Measurements from ENCODE around the gene EXOSC1.
A peak's percentile ranks its signal among the peaks of the same experiment; 100 is the strongest.
"Not testable (repeated sequence)": the region's sequence is repeated elsewhere in the genome, so short reads cannot be mapped to it uniquely, and the experiment has no call there.

The EXOSC1 gene

GRCh38 chr10:97445722-97446639 is at the start of gene EXOSC1, which contains the start of gene ZDHHC16:
Gene EXOSC1 (minus strand): TSS chr10:97446006. CDS start chr10:97445985, 21 bp downstream.
Gene ZDHHC16 (plus strand): TSS chr10:97446175. CDS start chr10:97451676, 5,501 bp downstream.
- peak within 1 kb of the TSS; percentile 89 for H3K27ac Mint-ChIP-seq
- no peaks in the 10 kb centered on the region for H3K9me3 Mint-ChIP-seq
- peaks cover 59% of the 10 kb centered on the region for H3K4me1 Mint-ChIP-seq (ENCODE audit: low read depth)
- H3K27me3 Mint-ChIP-seq: no peaks in the 10 kb centered on the region
- peak; percentile 91 for DNase-seq
- peaks cover 68% of the 10 kb centered on the region for H3K36me3 Mint-ChIP-seq (ENCODE audit: low read depth)
- H3K4me3 Mint-ChIP-seq: peak within 1 kb of the TSS; percentile 99

DNA sequence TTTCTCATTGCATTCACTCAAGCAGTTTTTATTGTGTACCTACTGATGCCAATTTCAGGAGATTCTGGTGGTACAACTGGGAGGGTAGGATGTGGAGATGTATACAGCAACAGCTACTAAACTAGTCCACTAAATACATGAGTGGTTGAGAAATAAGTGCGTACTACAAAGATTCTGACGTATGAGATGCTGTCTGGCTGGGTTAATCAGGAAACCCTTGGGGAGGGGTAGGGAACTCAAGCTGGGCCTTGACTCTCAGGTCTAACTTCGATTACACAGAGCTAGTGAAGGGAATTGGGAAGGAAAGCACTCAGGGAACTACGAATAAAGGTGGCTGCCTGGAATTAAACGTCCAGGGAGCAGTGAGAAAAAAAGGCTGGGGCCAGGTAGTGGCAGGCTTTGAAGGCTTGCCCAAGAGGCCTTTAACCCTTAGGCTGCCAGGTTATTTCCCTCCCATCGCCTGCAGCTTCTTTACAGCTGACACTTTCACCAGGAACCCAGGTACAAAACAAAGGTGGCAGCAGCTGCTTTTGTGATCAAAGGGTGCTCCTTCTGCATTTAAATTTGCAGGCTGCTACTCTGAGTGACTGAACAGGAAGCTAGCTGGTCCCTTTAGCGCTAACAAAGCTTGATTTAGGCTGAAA is 49.2 kb upstream of the EXOSC1 start:
- Mint-ChIP-seq H3K4me3 (peak overlapping the region; percentile 59), H3K9me3 (no peaks in the 10 kb centered on the region), H3K27me3 (peaks cover 4% of the 10 kb centered on the region), H3K4me1 (ENCODE audit: low read depth) (peaks cover 60% of the 10 kb centered on the region), H3K27ac (peak overlapping the region; percentile 76), H3K36me3 (ENCODE audit: low read depth) (peaks cover 58% of the 10 kb centered on the region)
- no peak for DNase-seq

DNA sequence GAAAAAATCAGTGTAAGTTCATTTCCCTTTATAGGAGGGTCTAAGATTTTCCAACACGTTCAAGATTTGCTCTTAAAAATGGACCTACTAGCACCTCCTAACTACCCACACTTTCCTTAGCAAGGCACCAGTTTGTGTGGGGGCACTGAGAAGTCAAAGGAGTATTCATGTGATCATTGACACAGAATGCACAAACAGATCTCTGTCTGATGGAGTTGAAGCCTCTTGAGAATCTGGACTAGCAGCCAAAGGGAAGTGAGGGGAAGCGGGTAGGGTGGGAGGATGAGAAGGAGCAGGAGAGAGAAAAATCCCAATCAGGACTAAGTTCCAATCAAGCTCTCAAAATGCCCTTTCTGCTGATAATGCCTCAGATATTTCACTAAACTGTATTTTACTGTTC is 48.3 kb upstream of the EXOSC1 start:
- H3K4me1 Mint-ChIP-seq (ENCODE audit: low read depth): peaks cover 63% of the 10 kb centered on the region
- H3K27ac Mint-ChIP-seq: no peak overlapping the region

DNA sequence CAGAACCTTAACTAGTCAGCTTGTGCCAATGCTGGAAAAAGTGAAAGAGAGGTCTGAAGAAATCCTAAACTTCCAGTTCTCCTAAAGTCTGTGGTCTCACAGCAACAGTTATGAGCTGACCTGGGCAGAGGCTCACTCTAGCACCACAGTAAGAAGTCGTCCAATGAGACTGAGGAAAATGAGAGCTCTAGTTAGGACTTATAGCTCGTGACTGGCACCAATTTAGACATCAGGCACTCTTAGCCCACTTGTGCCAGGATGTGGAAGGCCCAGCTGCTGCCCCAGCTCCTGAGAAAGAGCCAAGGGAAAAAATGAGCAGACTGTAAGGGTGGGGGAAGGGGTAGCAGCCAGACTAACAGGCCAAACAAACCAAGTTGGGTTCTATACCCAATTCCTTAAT is 44.8 kb upstream of the EXOSC1 start:
- peaks cover 61% of the 10 kb centered on the region for H3K4me1 Mint-ChIP-seq (ENCODE audit: low read depth)
- peak overlapping the region; percentile 78 for H3K27ac Mint-ChIP-seq
- no peak for DNase-seq
- H3K9me3 Mint-ChIP-seq: no peaks in the 10 kb centered on the region
- no peaks in the 10 kb centered on the region for H3K27me3 Mint-ChIP-seq
- H3K36me3 Mint-ChIP-seq (ENCODE audit: low read depth): peaks cover 57% of the 10 kb centered on the region
- no peak overlapping the region for H3K4me3 Mint-ChIP-seq

More for the DNA sequence above, 48.3 kb upstream of the EXOSC1 start:
- no peaks in the 10 kb centered on the region for H3K9me3 Mint-ChIP-seq
- DNase-seq: no peak
- H3K27me3 Mint-ChIP-seq: no peaks in the 10 kb centered on the region
- no peak overlapping the region for H3K4me3 Mint-ChIP-seq
- peaks cover 63% of the 10 kb centered on the region for H3K36me3 Mint-ChIP-seq (ENCODE audit: low read depth)

DNA sequence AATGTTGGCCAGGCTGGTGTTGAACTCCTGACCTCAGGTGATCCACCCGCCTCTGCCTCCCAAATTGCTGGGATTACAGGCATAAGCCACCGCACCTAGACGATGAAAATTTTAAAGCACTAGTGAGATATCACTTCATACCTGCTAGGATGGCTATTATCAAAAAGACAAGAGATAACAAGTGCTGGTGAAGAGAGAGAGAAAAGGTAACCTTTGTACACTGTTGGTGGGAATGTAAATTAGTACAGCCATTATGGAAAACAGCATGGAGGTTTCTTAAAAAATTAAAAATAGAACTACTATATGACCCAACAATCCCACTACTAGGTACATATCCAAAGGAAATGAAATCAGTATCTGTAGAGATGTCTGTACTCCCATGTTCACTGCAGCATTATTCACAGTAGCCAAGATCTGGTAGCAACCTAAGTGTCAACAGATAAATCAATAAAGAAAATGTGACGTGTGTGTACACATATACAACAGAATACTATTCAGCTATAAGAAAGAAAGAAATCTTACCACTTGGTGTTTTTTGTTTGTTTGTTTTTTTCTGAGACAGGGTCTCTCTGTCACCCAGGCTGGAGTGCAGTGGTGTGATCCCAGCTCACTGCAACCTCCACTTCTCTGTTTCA is 40.0 kb upstream of the EXOSC1 start:
- Mint-ChIP-seq H3K27ac (no peak overlapping the region), H3K27me3 (no peaks in the 10 kb centered on the region), H3K4me3 (no peak overlapping the region), H3K9me3 (no peaks in the 10 kb centered on the region), H3K4me1 (ENCODE audit: low read depth) (peaks cover 30% of the 10 kb centered on the region), H3K36me3 (ENCODE audit: low read depth) (peaks cover 66% of the 10 kb centered on the region)
- DNase-seq: no peak

DNA sequence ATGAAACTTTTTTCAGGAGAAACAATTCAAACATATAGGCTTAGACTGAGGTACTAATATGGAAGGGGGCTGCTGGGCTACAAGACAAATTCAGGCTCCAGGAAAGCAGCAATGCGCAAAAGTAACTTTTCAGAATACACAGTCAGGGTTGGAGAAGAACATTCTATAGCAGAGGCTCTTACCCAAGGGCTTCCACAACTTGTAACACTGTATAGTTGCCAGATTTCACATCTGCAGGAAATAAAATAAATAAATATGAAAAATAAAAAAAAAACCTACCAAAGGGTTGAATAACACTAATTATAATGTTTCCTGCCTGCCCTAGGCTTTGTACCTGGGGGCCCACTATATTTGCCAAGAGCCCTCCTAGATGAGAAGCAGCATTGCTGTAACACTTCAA is 38.1 kb upstream of the EXOSC1 start:
- Mint-ChIP-seq H3K4me1 (ENCODE audit: low read depth) (peaks cover 14% of the 10 kb centered on the region), H3K27ac (peak overlapping the region; percentile 44), H3K9me3 (no peaks in the 10 kb centered on the region), H3K4me3 (no peak overlapping the region), H3K36me3 (ENCODE audit: low read depth) (peaks cover 71% of the 10 kb centered on the region), H3K27me3 (no peaks in the 10 kb centered on the region)
- DNase-seq: no peak

- peaks cover 11% of the 10 kb centered on the region for H3K4me1 Mint-ChIP-seq (ENCODE audit: low read depth)
- peaks cover 72% of the 10 kb centered on the region for H3K36me3 Mint-ChIP-seq (ENCODE audit: low read depth)
- H3K4me3 Mint-ChIP-seq: no peak overlapping the region
- H3K27ac Mint-ChIP-seq: peak overlapping the region; percentile 44
- DNase-seq: no peak
- H3K9me3 Mint-ChIP-seq: no peaks in the 10 kb centered on the region
- no peaks in the 10 kb centered on the region for H3K27me3 Mint-ChIP-seq
These were observed 37.7 kb upstream of the EXOSC1 start for GRCh38 chr10:97483506-97483905.

DNA sequence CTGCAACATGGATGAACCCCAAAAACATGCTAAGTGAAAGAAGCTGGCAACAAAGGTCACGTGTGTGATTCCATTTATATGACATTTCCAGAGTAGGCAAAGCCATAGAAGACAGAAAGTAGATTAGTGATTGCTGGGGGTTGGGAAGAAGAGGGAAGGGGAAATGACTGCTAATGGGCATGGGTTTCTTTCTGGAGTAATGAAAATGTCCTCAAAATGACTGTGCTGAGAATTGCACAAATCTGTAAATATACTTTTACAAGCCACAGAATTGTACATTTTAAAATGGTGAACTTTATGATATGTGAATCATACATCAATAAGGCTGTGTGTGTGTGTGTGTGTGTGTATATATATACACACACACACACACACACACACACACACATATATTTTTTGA is 36.6 kb upstream of the EXOSC1 start:
- DNase-seq: no peak
- peaks cover 80% of the 10 kb centered on the region for H3K36me3 Mint-ChIP-seq (ENCODE audit: low read depth)
- H3K4me1 Mint-ChIP-seq (ENCODE audit: low read depth): peaks cover 3% of the 10 kb centered on the region
- no peak overlapping the region for H3K4me3 Mint-ChIP-seq
- H3K9me3 Mint-ChIP-seq: no peaks in the 10 kb centered on the region
- no peaks in the 10 kb centered on the region for H3K27me3 Mint-ChIP-seq
- no peak overlapping the region for H3K27ac Mint-ChIP-seq

- no peak for DNase-seq
- no peaks in the 10 kb centered on the region for H3K4me1 Mint-ChIP-seq (ENCODE audit: low read depth)
- H3K27ac Mint-ChIP-seq: no peak overlapping the region
- H3K27me3 Mint-ChIP-seq: no peaks in the 10 kb centered on the region
- H3K36me3 Mint-ChIP-seq (ENCODE audit: low read depth): peaks cover 88% of the 10 kb centered on the region
- H3K4me3 Mint-ChIP-seq: no peak overlapping the region
- no peaks in the 10 kb centered on the region for H3K9me3 Mint-ChIP-seq
These were observed 35.3 kb upstream of the EXOSC1 start for GRCh38 chr10:97481071-97481470.

DNA sequence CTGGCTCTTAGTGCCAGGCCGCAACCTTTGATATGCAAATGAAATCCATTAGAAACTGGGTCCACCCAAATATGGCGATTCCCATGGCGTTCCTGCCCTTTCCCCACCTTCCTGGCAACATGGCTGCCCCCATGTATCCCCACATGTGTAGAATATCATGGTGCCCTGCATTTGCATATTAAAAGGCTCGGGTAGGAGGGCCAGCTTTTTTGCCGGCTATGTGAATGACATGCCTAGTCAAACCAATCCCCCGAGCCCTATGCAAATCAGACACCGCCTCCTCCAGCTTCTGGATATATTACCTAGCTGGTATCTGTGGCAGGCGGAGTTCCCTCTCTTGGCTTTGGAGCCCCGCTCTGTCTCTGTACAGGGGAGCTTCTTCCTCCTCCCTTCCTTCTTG is 34.1 kb upstream of the EXOSC1 start:
- Mint-ChIP-seq H3K4me1 (ENCODE audit: low read depth) (no peaks in the 10 kb centered on the region), H3K27me3 (no peaks in the 10 kb centered on the region), H3K9me3 (no peaks in the 10 kb centered on the region), H3K36me3 (ENCODE audit: low read depth) (peaks cover 89% of the 10 kb centered on the region), H3K4me3 (no peak overlapping the region), H3K27ac (no peak overlapping the region)
- DNase-seq: no peak

- DNase-seq; H3K4me3 Mint-ChIP-seq; H3K4me1 Mint-ChIP-seq (ENCODE audit: low read depth); H3K27me3 Mint-ChIP-seq; H3K9me3 Mint-ChIP-seq; H3K27ac Mint-ChIP-seq: not testable (repeated sequence)
- peaks cover 92% of the 10 kb centered on the region for H3K36me3 Mint-ChIP-seq (ENCODE audit: low read depth)
These were observed 33.6 kb upstream of the EXOSC1 start for GRCh38 chr10:97479410-97479809.

- H3K9me3 Mint-ChIP-seq: no peaks in the 10 kb centered on the region
- no peaks in the 10 kb centered on the region for H3K4me1 Mint-ChIP-seq (ENCODE audit: low read depth)
- peaks cover 93% of the 10 kb centered on the region for H3K36me3 Mint-ChIP-seq (ENCODE audit: low read depth)
- H3K27me3 Mint-ChIP-seq: no peaks in the 10 kb centered on the region
- no peak overlapping the region for H3K27ac Mint-ChIP-seq
- no peak overlapping the region for H3K4me3 Mint-ChIP-seq
- no peak for DNase-seq
These were observed 30.3 kb upstream of the EXOSC1 start for GRCh38 chr10:97475936-97476594.

- H3K27ac Mint-ChIP-seq: peak overlapping the region; percentile 31
- no peaks in the 10 kb centered on the region for H3K9me3 Mint-ChIP-seq
- no peak for DNase-seq
- H3K27me3 Mint-ChIP-seq: no peaks in the 10 kb centered on the region
- H3K4me3 Mint-ChIP-seq: no peak overlapping the region
- peaks cover 92% of the 10 kb centered on the region for H3K36me3 Mint-ChIP-seq (ENCODE audit: low read depth)
- H3K4me1 Mint-ChIP-seq (ENCODE audit: low read depth): no peaks in the 10 kb centered on the region
These were observed 29.1 kb upstream of the EXOSC1 start for GRCh38 chr10:97474918-97475317.

GRCh38 chr10:97468781-97469180 is 23.0 kb upstream of the EXOSC1 start:
- peak overlapping the region; percentile 68 for H3K27ac Mint-ChIP-seq
- not testable (repeated sequence) for DNase-seq; H3K27me3 Mint-ChIP-seq; H3K4me1 Mint-ChIP-seq (ENCODE audit: low read depth); H3K4me3 Mint-ChIP-seq; H3K9me3 Mint-ChIP-seq
- H3K36me3 Mint-ChIP-seq (ENCODE audit: low read depth): peaks cover 94% of the 10 kb centered on the region

Data from activated T-cell treated with anti-CD3 and anti-CD28 coated beads, Interleukin-2, amount 50 U/mL, for 24 hours (primary cell).